Stimulated activated CD4-positive, alpha-beta T cell treated with anti-CD3 and anti-CD28 coated beads, Interleukin-12 subunit alpha, Interleukin-12 subunit beta, amount 100 ng/mL, for 4 hours (primary cell): ENCODE measurements around the gene CCDC182.
A peak's percentile ranks its signal among the peaks of the same experiment; 100 is the strongest.

Experiments used
- DNase-seq: peaks from one replicate; pipeline ENCODE4 v3.0.0-alpha.2; 2020

Gene CCDC182

GRCh38 chr17:57756951-57757350 is 11.9 kb upstream of the CCDC182 start:
- DNase-seq = no peak

GRCh38 chr17:57755480-57756070 is 10.5 kb upstream of the CCDC182 start:
- no peak for DNase-seq

- DNase-seq = no peak
These were observed 7.2 kb upstream of the CCDC182 start for GRCh38 chr17:57752031-57752905.

GRCh38 chr17:57751348-57751971 is 6.4 kb upstream of the CCDC182 start:
- no peak for DNase-seq

GRCh38 chr17:57750895-57751294 is 5.8 kb upstream of the CCDC182 start:
- DNase-seq = no peak

- DNase-seq = no peak
These were observed 5.2 kb upstream of the CCDC182 start for GRCh38 chr17:57750109-57750871.

GRCh38 chr17:57749701-57750100 is 4.6 kb upstream of the CCDC182 start:
- DNase-seq = no peak

- peak; percentile 13 for DNase-seq
These were observed 2.3 kb upstream of the CCDC182 start for GRCh38 chr17:57747221-57748017.

GRCh38 chr17:57746221-57746620 is 1.1 kb upstream of the CCDC182 start:
- no peak for DNase-seq

GRCh38 chr17:57744195-57745170 is 616 bp downstream of the CCDC182 start:
- DNase-seq = no peak

- DNase-seq = no peak
These were observed 4.9 kb downstream of the CCDC182 start for GRCh38 chr17:57740235-57740528.

GRCh38 chr17:57739402-57740234 is 5.5 kb downstream of the CCDC182 start:
- DNase-seq = no peak

- no peak for DNase-seq
These were observed 7.6 kb downstream of the CCDC182 start for GRCh38 chr17:57737450-57737849.

GRCh38 chr17:57735707-57736106 is 9.4 kb downstream of the CCDC182 start:
- DNase-seq = no peak

- no peak for DNase-seq
These were observed 9.9 kb downstream of the CCDC182 start for GRCh38 chr17:57735230-57735629.

- no peak for DNase-seq
These were observed 12.0 kb downstream of the CCDC182 start for GRCh38 chr17:57733085-57733484.

GRCh38 chr17:57732062-57732461 is 13.0 kb downstream of the CCDC182 start:
- DNase-seq = no peak

GRCh38 chr17:57730026-57730701 is 14.9 kb downstream of the CCDC182 start:
- DNase-seq = no peak

GRCh38 chr17:57727630-57728175 is 17.4 kb downstream of the CCDC182 start:
- DNase-seq = no peak
